Uterus (tissue), 2 donors: ENCODE results near the gene S100A6.

Experiments used
- POLR2A ChIP-seq, 2 donors: fragments of 450-650 bp; IDR thresholded peaks; one replicate each; pipeline ENCODE4 v1.6.1; 2016; ENCODE audit warnings: antibody characterized with exemption in 2 of 2, mild to moderate bottlenecking in 1 of 2, moderate library complexity in 1 of 2
- TF ChIP-seq, protein P1 (sequence below), 4 experiments: fragments of 200-600 bp in 2 of 4; fragments of 450-650 bp in 2 of 4; sonication (generic) in 2 of 4; IDR thresholded peaks; one replicate each; pipeline ENCODE4 v1.5.1; 2016 to 2019; ENCODE audit warnings: antibody characterized with exemption in 4 of 4, mild to moderate bottlenecking in 2 of 4, moderate library complexity in 1 of 4

DNA sequence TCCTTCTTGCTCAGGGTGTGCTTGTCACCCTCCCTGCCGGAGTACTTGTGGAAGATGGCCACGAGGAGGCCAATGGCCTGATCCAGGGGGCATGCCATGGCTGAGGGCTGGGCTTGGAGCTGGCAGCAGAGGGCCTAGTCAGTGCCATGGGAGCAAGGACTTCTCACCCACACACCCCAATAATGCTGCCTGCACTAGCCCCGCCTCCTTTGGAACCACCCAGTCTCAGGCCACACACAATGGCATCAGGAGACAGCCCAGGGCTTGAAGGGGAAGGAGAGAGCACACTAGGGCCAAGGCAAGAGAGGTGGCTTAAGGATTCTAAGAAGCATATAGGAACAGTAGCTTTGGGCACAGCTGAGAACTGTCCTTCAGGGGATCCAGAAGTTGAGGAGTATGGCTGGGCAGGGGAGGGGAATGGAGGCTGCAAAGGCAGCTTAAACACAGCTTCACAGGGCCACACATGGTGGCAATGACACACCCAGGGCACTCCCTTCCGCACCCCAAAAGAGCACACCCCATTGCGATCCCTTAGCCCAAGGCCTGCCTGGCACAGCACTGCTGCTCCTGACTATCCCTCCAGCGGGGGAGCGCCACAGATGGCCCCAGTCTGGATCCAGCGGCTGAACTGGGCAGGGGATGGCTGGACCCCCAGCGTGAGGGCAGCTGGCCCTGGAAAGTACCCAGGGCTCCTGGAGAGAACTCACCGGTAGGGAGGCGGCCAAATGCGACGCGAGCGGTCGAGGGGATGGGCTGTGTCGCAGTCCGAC, at the start of gene S100A6:
- TF ChIP-seq, protein P1, sequence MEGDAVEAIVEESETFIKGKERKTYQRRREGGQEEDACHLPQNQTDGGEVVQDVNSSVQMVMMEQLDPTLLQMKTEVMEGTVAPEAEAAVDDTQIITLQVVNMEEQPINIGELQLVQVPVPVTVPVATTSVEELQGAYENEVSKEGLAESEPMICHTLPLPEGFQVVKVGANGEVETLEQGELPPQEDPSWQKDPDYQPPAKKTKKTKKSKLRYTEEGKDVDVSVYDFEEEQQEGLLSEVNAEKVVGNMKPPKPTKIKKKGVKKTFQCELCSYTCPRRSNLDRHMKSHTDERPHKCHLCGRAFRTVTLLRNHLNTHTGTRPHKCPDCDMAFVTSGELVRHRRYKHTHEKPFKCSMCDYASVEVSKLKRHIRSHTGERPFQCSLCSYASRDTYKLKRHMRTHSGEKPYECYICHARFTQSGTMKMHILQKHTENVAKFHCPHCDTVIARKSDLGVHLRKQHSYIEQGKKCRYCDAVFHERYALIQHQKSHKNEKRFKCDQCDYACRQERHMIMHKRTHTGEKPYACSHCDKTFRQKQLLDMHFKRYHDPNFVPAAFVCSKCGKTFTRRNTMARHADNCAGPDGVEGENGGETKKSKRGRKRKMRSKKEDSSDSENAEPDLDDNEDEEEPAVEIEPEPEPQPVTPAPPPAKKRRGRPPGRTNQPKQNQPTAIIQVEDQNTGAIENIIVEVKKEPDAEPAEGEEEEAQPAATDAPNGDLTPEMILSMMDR (IDR thresholded peaks at IDR 0.05) = peak in 1 of 4 experiments; percentile 25
- peak in 1 of 2 donors; percentile 32 for TF ChIP-seq POLR2A (IDR thresholded peaks at IDR 0.05)
